ENCODE data around the gene CTIF.

CTIF gene

GRCh38 chr18:48533340-48534070 lies 5.3 kb upstream of the CTIF start:
- no peak for DNase-seq (ENCODE audit: low spot score)

GRCh38 chr18:48534364-48534763 lies 4.5 kb upstream of the CTIF start:
- DNase-seq (ENCODE audit: low spot score) = peak; percentile 44

- DNase-seq (ENCODE audit: low spot score) = no peak
Observed at GRCh38 chr18:48535956-48536355, 2.9 kb upstream of the CTIF start.

- no peak for DNase-seq (ENCODE audit: low spot score)
Observed at GRCh38 chr18:48536516-48536915, 2.3 kb upstream of the CTIF start.

GRCh38 chr18:48539406-48540250 lies 797 bp downstream of the CTIF start:
- peak; percentile 48 for DNase-seq (ENCODE audit: low spot score)

GRCh38 chr18:48540251-48541025 lies 1.6 kb downstream of the CTIF start:
- DNase-seq (ENCODE audit: low spot score) = peak; percentile 78

GRCh38 chr18:48541026-48541746 lies 2.4 kb downstream of the CTIF start:
- peak; percentile 84 for DNase-seq (ENCODE audit: low spot score)

- DNase-seq (ENCODE audit: low spot score) = no peak
Observed at GRCh38 chr18:48541747-48542400, 3.0 kb downstream of the CTIF start.

GRCh38 chr18:48542513-48543181 lies 3.8 kb downstream of the CTIF start:
- no peak for DNase-seq (ENCODE audit: low spot score)

- no peak for DNase-seq (ENCODE audit: low spot score)
Observed at GRCh38 chr18:48543228-48543627, 4.4 kb downstream of the CTIF start.

GRCh38 chr18:48544116-48544515 lies 5.3 kb downstream of the CTIF start:
- no peak for DNase-seq (ENCODE audit: low spot score)

GRCh38 chr18:48544661-48545415 lies 6.0 kb downstream of the CTIF start:
- no peak for DNase-seq (ENCODE audit: low spot score)

GRCh38 chr18:48545757-48546321 lies 7.0 kb downstream of the CTIF start:
- DNase-seq (ENCODE audit: low spot score) = peak; percentile 75

GRCh38 chr18:48546396-48546795 lies 7.6 kb downstream of the CTIF start:
- no peak for DNase-seq (ENCODE audit: low spot score)

GRCh38 chr18:48547531-48547981 lies 8.7 kb downstream of the CTIF start:
- DNase-seq (ENCODE audit: low spot score) = no peak

GRCh38 chr18:48548011-48548771 lies 9.4 kb downstream of the CTIF start:
- DNase-seq (ENCODE audit: low spot score) = peak; percentile 82

GRCh38 chr18:48548921-48549320 lies 10.1 kb downstream of the CTIF start:
- no peak for DNase-seq (ENCODE audit: low spot score)

- DNase-seq (ENCODE audit: low spot score) = no peak
Observed at GRCh38 chr18:48550101-48550729, 11.4 kb downstream of the CTIF start.

Data from AG08396 (cell line).